Stimulated activated memory B cell treated with anti-CD40 and anti-IgM and Interleukin-4, amounts not matched to agents 10 μg/mL and 1 μg/mL and 100 μg/mL, for 72 hours (primary cell): ENCODE measurements around the gene CSAD.
"Not testable (repeated sequence)": the region's sequence is repeated elsewhere in the genome, so short reads cannot be mapped to it uniquely, and the experiment has no call there.

Source experiments
- ATAC-seq: fragments of 150-1000 bp; cut with Tn5 transposase; 2 replicates; pipeline ENCODE4 v1.10.0; 2021
- H3K27ac Mint-ChIP-seq: one replicate; pipeline ENCODE4 v1.8.0; 2022; ENCODE audit warnings: mild to moderate bottlenecking, mixed read lengths
- H3K27me3 Mint-ChIP-seq: one replicate; pipeline ENCODE4 v1.8.0; 2022; ENCODE audit warnings: mixed read lengths
- H3K36me3 Mint-ChIP-seq: one replicate; pipeline ENCODE4 v1.8.0; 2022; ENCODE audit warnings: mixed read lengths
- H3K4me1 Mint-ChIP-seq: one replicate; pipeline ENCODE4 v1.8.0; 2022; ENCODE audit warnings: mixed read lengths
- H3K4me3 Mint-ChIP-seq: one replicate; pipeline ENCODE4 v1.8.0; 2022; ENCODE audit warnings: mild to moderate bottlenecking, moderate library complexity, mixed read lengths
- H3K9me3 Mint-ChIP-seq: one replicate; pipeline ENCODE4 v1.8.0; 2022; ENCODE audit warnings: mixed read lengths

The CSAD gene

GRCh38 chr12:53184828-53185227 is 4.1 kb upstream of the CSAD start:
- H3K4me1 Mint-ChIP-seq, result peaks cover 52% of the 10 kb centered on the region
- no peak for ATAC-seq
- no peak overlapping the region for H3K4me3 Mint-ChIP-seq
- peaks cover 70% of the 10 kb centered on the region for H3K36me3 Mint-ChIP-seq
- no peaks in the 10 kb centered on the region for H3K9me3 Mint-ChIP-seq
- no peaks in the 10 kb centered on the region for H3K27me3 Mint-ChIP-seq
- H3K27ac Mint-ChIP-seq, result peak overlapping the region; percentile 48

- Mint-ChIP-seq H3K4me3 (peak overlapping the region; percentile 1), H3K27ac (no peak overlapping the region), H3K4me1 (peaks cover 60% of the 10 kb centered on the region), H3K9me3 (no peaks in the 10 kb centered on the region), H3K27me3 (no peaks in the 10 kb centered on the region), H3K36me3 (peaks cover 60% of the 10 kb centered on the region)
- ATAC-seq, result no peak
Observed at GRCh38 chr12:53182903-53183302, 2.2 kb upstream of the CSAD start.

DNA sequence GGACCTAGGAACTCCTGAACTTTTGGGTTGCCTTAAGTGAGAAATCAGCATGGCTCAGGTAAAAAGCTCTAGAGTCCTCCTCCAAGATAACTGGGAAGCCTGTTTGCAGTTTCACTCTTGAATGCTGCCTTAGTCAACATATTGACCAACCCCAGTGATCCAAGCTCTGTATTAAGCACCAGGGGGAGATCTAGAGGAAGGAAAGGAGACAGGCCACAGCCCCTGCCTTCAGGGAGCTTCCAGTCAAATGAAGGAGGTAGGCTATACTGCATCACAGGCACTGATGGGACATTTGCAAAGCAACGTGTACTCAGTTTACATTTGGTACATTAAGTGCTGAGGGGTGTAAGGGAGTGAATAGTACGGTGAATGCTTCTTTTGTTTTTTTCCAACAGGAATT is 1.2 kb upstream of the CSAD start:
- H3K36me3 Mint-ChIP-seq, result peaks cover 50% of the 10 kb centered on the region
- H3K27ac Mint-ChIP-seq, result peak overlapping the region; percentile 85
- no peak for ATAC-seq
- peaks cover 60% of the 10 kb centered on the region for H3K4me1 Mint-ChIP-seq
- peak overlapping the region; percentile 93 for H3K4me3 Mint-ChIP-seq
- no peaks in the 10 kb centered on the region for H3K27me3 Mint-ChIP-seq
- no peaks in the 10 kb centered on the region for H3K9me3 Mint-ChIP-seq

DNA sequence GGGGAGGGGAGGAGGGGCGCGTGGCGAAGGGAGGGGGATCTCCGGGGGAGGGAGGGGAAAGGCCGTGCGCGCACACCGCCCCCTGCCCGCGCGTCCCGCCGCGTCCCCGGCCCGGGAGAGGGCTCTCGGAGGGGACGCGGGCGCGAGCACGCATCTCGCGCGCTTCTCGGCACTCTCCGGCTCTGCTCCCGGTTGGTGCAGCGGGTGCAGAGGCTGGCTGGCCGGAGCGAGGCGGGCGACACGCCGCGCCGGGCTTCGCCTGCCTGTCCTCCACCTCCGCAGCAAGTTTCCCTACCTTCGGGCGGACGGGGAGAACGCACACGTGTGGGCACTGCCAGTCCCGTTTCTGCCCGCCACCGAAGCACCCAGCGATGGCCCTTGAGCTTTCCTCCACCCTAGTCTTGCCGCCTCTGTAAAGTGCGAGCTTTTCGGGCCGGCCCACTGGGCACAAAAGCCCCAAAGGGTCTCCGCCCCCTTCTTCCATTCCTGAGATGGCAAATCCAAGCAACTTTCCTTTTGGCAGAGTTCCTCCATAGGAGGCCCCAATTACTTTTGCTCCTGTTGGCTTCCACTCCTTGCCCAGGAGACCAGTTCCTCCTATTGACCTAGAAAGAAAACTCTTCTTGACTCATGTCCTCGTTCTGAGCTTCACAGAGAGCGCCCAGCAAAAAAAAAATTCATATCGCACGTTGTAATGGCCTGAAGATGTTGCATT is 363 bp upstream of the CSAD start:
- Mint-ChIP-seq H3K9me3 (no peaks in the 10 kb centered on the region), H3K36me3 (peaks cover 42% of the 10 kb centered on the region), H3K27me3 (no peaks in the 10 kb centered on the region), H3K4me1 (peaks cover 60% of the 10 kb centered on the region), H3K27ac (peak overlapping the region; percentile 85), H3K4me3 (peak overlapping the region; percentile 93)
- ATAC-seq, result peak; percentile 80

- ATAC-seq, result peak; percentile 31
- no peaks in the 10 kb centered on the region for H3K27me3 Mint-ChIP-seq
- H3K4me3 Mint-ChIP-seq, result peak overlapping the region; percentile 79
- H3K27ac Mint-ChIP-seq, result peak overlapping the region; percentile 85
- H3K9me3 Mint-ChIP-seq, result no peaks in the 10 kb centered on the region
- H3K36me3 Mint-ChIP-seq, result peaks cover 29% of the 10 kb centered on the region
- peaks cover 58% of the 10 kb centered on the region for H3K4me1 Mint-ChIP-seq
Observed at GRCh38 chr12:53179687-53180219, 972 bp downstream of the CSAD start.

GRCh38 chr12:53178803-53179202 is 1.9 kb downstream of the CSAD start:
- H3K36me3 Mint-ChIP-seq, result peaks cover 24% of the 10 kb centered on the region
- H3K27me3 Mint-ChIP-seq, ATAC-seq, H3K9me3 Mint-ChIP-seq, H3K4me3 Mint-ChIP-seq: not testable (repeated sequence)
- peak overlapping the region; percentile 85 for H3K27ac Mint-ChIP-seq
- H3K4me1 Mint-ChIP-seq, result peaks cover 52% of the 10 kb centered on the region

DNA sequence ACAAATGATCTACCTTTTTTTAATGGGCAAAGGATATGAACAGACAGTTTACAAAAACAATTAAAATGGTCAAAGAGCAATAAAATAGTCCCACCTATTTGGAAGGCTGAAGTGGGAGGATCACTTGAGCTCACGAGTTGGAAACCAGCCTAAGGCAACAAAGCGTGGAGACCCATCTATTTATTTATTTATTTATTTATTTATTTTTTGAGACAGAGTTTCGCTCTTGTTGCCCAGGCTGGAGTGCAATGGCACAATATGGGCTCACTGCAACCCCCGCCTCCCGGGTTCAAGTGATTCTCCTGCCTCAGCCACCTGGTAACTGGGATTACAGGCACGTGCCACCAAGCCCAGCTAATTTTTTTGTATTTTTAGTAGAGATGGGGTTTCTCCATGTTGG is 3.3 kb downstream of the CSAD start:
- not testable (repeated sequence) for H3K9me3 Mint-ChIP-seq, H3K27me3 Mint-ChIP-seq, H3K27ac Mint-ChIP-seq, H3K4me3 Mint-ChIP-seq, ATAC-seq
- H3K4me1 Mint-ChIP-seq, result peaks cover 38% of the 10 kb centered on the region
- H3K36me3 Mint-ChIP-seq, result peaks cover 20% of the 10 kb centered on the region

DNA sequence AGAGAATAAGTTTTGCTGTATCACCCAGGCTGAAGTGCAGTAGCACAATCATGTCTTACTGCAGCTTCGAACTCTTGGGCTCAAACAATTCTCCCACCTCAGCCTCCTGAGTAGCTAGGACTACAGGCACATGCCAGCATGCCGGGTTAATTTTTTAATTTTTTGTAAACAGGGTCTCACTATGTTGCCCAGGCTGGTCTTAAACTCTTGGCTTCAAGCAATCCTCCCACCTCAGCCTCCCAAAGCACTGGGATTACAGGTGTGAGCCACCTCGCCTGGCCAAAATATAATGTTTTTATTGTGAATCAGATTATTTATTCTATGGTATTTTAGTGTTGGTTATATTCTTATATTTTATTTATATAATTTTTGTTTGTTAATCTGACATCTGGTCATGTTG is 4.0 kb downstream of the CSAD start:
- Mint-ChIP-seq H3K27ac (no peak overlapping the region), H3K4me1 (peaks cover 31% of the 10 kb centered on the region), H3K27me3 (no peaks in the 10 kb centered on the region), H3K36me3 (peaks cover 18% of the 10 kb centered on the region), H3K9me3 (no peaks in the 10 kb centered on the region), H3K4me3 (no peak overlapping the region)
- no peak for ATAC-seq

GRCh38 chr12:53174881-53175491 is 5.7 kb downstream of the CSAD start:
- Mint-ChIP-seq H3K9me3 (no peaks in the 10 kb centered on the region), H3K27ac (peak overlapping the region; percentile 60), H3K4me3 (no peak overlapping the region), H3K27me3 (no peaks in the 10 kb centered on the region), H3K36me3 (peaks cover 23% of the 10 kb centered on the region), H3K4me1 (peaks cover 23% of the 10 kb centered on the region)
- ATAC-seq, result no peak

DNA sequence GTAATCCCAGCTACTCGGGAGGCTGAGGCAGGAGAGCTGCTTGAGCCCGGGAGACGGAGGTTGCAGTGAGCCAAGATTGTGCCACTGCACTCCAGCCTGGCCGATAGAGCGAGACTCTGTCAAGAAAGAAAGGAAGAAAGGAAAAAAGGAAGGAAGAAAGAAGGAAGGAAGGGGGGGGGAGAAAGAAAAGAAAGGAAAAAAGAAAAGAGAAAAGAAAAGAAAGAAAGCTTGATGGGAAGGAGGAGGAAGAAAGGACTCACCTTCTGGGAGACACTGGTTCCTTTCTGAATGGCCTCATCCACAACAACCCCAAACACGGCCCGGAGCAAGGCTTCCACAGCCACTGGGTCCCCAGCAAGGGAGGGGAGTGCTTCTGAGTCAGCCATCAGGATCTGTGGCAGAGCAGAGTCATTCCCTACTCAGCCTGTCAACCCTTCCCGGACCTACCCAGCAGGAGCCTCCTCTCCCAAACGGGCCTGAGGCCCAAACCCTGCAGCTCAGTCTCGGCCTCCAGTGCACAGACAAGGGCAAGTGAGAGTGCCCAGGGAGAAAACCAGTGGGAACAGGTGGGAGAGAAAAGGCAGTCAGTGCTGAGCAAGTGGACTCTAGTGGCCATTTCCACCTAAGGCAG is 7.5 kb downstream of the CSAD start:
- H3K4me3 Mint-ChIP-seq, result no peak overlapping the region
- H3K27ac Mint-ChIP-seq, result peak overlapping the region; percentile 69
- no peaks in the 10 kb centered on the region for H3K9me3 Mint-ChIP-seq
- no peak for ATAC-seq
- H3K27me3 Mint-ChIP-seq, result no peaks in the 10 kb centered on the region
- H3K4me1 Mint-ChIP-seq, result peaks cover 12% of the 10 kb centered on the region
- H3K36me3 Mint-ChIP-seq, result peaks cover 27% of the 10 kb centered on the region

DNA sequence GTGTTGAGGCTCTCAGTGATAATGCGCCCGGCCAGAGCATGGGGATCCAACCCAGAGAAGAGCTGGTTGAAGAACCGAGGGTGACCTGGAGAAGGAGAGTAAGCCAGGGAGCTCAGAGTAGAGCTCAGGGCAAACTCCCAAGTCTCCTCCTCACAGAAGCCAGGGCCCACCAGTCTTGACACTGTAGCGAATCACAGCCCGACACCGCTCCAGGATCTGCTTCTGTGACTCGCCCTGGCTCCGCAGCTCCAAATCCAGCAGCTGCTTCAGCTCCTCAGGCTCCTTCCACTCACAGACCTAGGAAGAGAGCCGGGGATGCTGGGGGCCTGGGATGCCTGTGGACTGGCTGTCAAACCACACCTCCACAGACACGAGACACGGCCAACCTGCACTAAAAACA is 8.4 kb downstream of the CSAD start:
- Mint-ChIP-seq H3K27ac (peak overlapping the region; percentile 69), H3K27me3 (no peaks in the 10 kb centered on the region), H3K4me3 (no peak overlapping the region), H3K9me3 (no peaks in the 10 kb centered on the region), H3K36me3 (peaks cover 27% of the 10 kb centered on the region), H3K4me1 (peaks cover 12% of the 10 kb centered on the region)
- no peak for ATAC-seq

- H3K27me3 Mint-ChIP-seq, result no peaks in the 10 kb centered on the region
- H3K36me3 Mint-ChIP-seq, result peaks cover 27% of the 10 kb centered on the region
- ATAC-seq, result no peak
- peak overlapping the region; percentile 53 for H3K27ac Mint-ChIP-seq
- no peak overlapping the region for H3K4me3 Mint-ChIP-seq
- H3K4me1 Mint-ChIP-seq, result peaks cover 12% of the 10 kb centered on the region
- H3K9me3 Mint-ChIP-seq, result no peaks in the 10 kb centered on the region
Observed at GRCh38 chr12:53171725-53172329, 8.9 kb downstream of the CSAD start.

DNA sequence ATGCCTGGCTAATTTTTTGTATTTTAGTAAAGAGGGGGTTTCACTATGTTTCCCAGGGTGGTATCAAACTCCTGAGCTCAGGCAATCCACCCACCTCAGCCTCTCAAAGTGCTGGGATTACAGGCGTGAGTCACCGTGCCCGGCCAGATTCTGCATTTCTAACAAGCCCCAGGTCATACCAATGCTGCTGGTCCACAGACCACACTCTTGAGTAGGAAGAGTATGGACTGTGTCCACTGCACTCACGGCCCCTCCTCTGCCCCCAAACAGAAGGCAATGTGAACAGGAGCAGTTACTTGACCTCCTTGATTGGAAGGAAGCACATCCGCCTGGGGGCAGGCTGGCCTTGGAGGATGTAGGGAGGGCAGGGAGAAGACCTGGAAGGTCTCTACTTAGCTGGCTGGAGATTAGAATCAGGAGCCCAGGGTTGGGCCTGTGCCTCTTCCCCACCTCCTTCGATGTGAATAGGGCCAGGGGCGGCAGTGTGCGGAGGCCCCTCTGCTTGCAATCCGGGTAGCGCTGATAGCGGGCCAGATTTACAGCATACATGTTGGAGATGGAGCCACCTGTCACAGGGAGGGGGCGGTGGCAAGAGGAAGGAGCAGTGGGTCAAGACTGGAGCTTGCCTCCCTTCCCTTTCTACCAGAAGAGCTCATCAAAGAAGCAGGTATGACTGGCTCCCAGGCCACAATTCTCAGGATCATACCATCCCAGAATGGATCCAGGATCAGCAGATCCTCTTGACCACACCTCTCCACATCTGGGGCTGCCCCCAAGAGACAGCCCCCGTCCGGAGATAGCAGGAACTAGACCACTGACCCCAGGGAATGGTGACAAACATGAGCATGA is 9.6 kb downstream of the CSAD start:
- H3K27me3 Mint-ChIP-seq, result no peaks in the 10 kb centered on the region
- H3K9me3 Mint-ChIP-seq, result no peaks in the 10 kb centered on the region
- H3K36me3 Mint-ChIP-seq, result peaks cover 27% of the 10 kb centered on the region
- H3K4me1 Mint-ChIP-seq, result peaks cover 12% of the 10 kb centered on the region
- H3K27ac Mint-ChIP-seq, result peak overlapping the region; percentile 53
- no peak overlapping the region for H3K4me3 Mint-ChIP-seq
- no peak for ATAC-seq

GRCh38 chr12:53170215-53170614 is 10.5 kb downstream of the CSAD start:
- Mint-ChIP-seq H3K27me3 (no peaks in the 10 kb centered on the region), H3K27ac (no peak overlapping the region), H3K4me3 (no peak overlapping the region), H3K36me3 (peaks cover 27% of the 10 kb centered on the region), H3K9me3 (no peaks in the 10 kb centered on the region), H3K4me1 (peaks cover 5% of the 10 kb centered on the region)
- no peak for ATAC-seq

DNA sequence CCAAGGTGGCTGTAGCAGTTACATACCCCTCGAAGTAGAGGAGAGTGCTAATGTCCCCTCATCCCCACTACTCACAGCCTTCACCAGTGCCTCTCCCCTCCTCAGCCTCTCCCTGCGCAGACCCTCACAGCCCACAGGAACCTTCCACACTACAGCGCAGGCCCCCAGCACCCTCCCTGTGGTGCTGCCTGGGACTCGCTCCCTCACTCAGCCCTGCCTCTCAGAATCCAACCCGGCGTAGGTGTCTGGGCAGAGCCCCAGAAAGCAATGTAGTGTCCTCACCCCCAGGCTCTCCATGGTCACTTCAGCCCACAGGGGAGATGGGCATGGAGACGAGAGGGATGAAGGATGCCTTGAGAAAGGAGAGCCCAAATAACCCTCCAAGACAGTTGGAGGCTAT is 11.1 kb downstream of the CSAD start:
- Mint-ChIP-seq H3K9me3 (no peaks in the 10 kb centered on the region), H3K4me3 (no peak overlapping the region), H3K36me3 (peaks cover 27% of the 10 kb centered on the region), H3K27ac (no peak overlapping the region), H3K27me3 (no peaks in the 10 kb centered on the region), H3K4me1 (no peaks in the 10 kb centered on the region)
- no peak for ATAC-seq
